Hepatocyte (in vitro differentiated cells): ENCODE data around the gene CD9. TPM values are rescaled to one million over a fixed set of nuclear protein-coding genes. Genes with fewer than 3 reads are reported as not detected.

ENCODE experiments used
- DNase-seq: peaks from one replicate; pipeline ENCODE4 v3.0.0-alpha.2; 2016; ENCODE audit warnings: low spot score
- H2AFZ ChIP-seq: fragments of 200-600 bp; sonication (generic); 2 replicates; pipeline ENCODE4 v1.6.0; 2016; ENCODE audit warnings: antibody characterized with exemption, mild to moderate bottlenecking
- H3K27ac ChIP-seq: fragments of 200-600 bp; sonication (generic); 2 replicates; pipeline ENCODE4 v1.5.1; 2016; ENCODE audit warnings: mild to moderate bottlenecking
- H3K27me3 ChIP-seq: fragments of 200-600 bp; sonication (generic); 2 replicates; pipeline ENCODE4 v1.6.1; 2016
- H3K36me3 ChIP-seq: fragments of 200-600 bp; sonication (generic); replicated peaks from 2 replicates; pipeline ENCODE4 v1.5.1; 2016; ENCODE audit warnings: low read depth; ENCODE audit not compliant: insufficient read depth
- H3K4me1 ChIP-seq: fragments of 200-600 bp; sonication (generic); 2 replicates; pipeline ENCODE4 v1.5.1; 2016; ENCODE audit warnings: mild to moderate bottlenecking, moderate library complexity; ENCODE audit not compliant: insufficient read depth
- H3K4me2 ChIP-seq: fragments of 200-600 bp; sonication (generic); 2 replicates; pipeline ENCODE4 v1.6.0; 2016
- H3K4me3 ChIP-seq: fragments of 200-600 bp; sonication (generic); 2 replicates; pipeline ENCODE4 v1.5.1; 2016; ENCODE audit warnings: mild to moderate bottlenecking
- H3K79me2 ChIP-seq: fragments of 200-600 bp; sonication (generic); 2 replicates; pipeline ENCODE4 v1.6.0; 2017; ENCODE audit warnings: mild to moderate bottlenecking
- H3K9me2 ChIP-seq: fragments of 200-600 bp; sonication (generic); replicated peaks from 2 replicates; pipeline ENCODE4 v1.6.0; 2017; ENCODE audit warnings: mild to moderate bottlenecking; ENCODE audit not compliant: insufficient read depth
- H3K9me3 ChIP-seq: fragments of 200-600 bp; sonication (generic); 2 replicates; pipeline ENCODE4 v1.5.1; 2016; ENCODE audit warnings: low read depth, mild to moderate bottlenecking
- H4K20me1 ChIP-seq: fragments of 200-600 bp; sonication (generic); 2 replicates; pipeline ENCODE4 v1.6.0; 2016; ENCODE audit warnings: mild to moderate bottlenecking; ENCODE audit not compliant: insufficient read depth, poor library complexity, severe bottlenecking
- CTCF ChIP-seq: fragments of 200-600 bp; sonication (generic); IDR thresholded peaks from 2 replicates; pipeline ENCODE4 v1.5.1; 2016; ENCODE audit warnings: antibody characterized with exemption, mild to moderate bottlenecking; ENCODE audit not compliant: poor library complexity
- EZH2 ChIP-seq: fragments of 200-600 bp; sonication (generic); IDR thresholded peaks from 2 replicates; pipeline ENCODE4 v1.6.1; 2016; ENCODE audit warnings: antibody characterized with exemption, mild to moderate bottlenecking, borderline replicate concordance
- EZH2phosphoT487 ChIP-seq: fragments of 200-600 bp; sonication (generic); IDR thresholded peaks from one replicate; pipeline ENCODE4 v1.6.1; 2018; ENCODE audit warnings: antibody characterized with exemption, mild to moderate bottlenecking, low read depth, moderate library complexity; ENCODE audit not compliant: unreplicated experiment, severe bottlenecking
- WGBS: methylation state at CpG from one replicate; pipeline ENCODE4 v1.1.6; 2016; ENCODE audit warnings: low lambda C conversion rate; ENCODE audit errors: missing lambda C conversion rate; 5-methylcytosine and 5-hydroxymethylcytosine counted together
- polyA plus RNA-seq: library from polyadenylated mRNA; unstranded; fragments of >200 nt; fragmentation: Nextera tagmentation; extraction: Ambion mirVana; gene quantifications from 2 replicates; pipeline ENCODE4 v1.2.1, GENCODE V29; 2016
- total RNA-seq: library from RNA; depleted of rRNA; stranded (reverse); fragments of >200 nt; gene quantifications from 2 replicates; pipeline ENCODE4 v1.2.3, GENCODE V29; 2014

CD9 gene
- total and polyA plus RNA-seq, 2 experiments from 2014 or later, result 117 to 188 TPM

GRCh38 chr12:6271281-6271680 is 71.1 kb downstream of the CD9 start:
- H4K20me1 ChIP-seq, result no peaks in the 10 kb centered on the region

GRCh38 chr12:6272300-6273204 is 72.4 kb downstream of the CD9 start:
- Histone ChIP-seq H4K20me1 (no peaks in the 10 kb centered on the region), H3K79me2 (no peaks in the 10 kb centered on the region), H3K9me2 (no peaks in the 10 kb centered on the region), H3K9me3 (no peaks in the 10 kb centered on the region), H2AFZ (no peak overlapping the region), H3K4me2 (no peak overlapping the region), H3K4me1 (peaks cover 14% of the 10 kb centered on the region), H3K27ac (peak overlapping the region; percentile 67), H3K27me3 (no peaks in the 10 kb centered on the region), H3K4me3 (no peak overlapping the region), H3K36me3 (no peaks in the 10 kb centered on the region)
- WGBS, result 51% methylated on average over 12 of the region's 12 CpGs
- peak; percentile 77 for DNase-seq
- TF ChIP-seq EZH2phosphoT487 (no peak), CTCF (no peak), EZH2 (no peak)

More at GRCh38 chr12:6271281-6271680, 71.1 kb downstream of the CD9 start:
- Histone ChIP-seq H3K9me2 (no peaks in the 10 kb centered on the region), H2AFZ (no peak overlapping the region), H3K4me2 (no peak overlapping the region), H3K36me3 (no peaks in the 10 kb centered on the region), H3K27ac (no peak overlapping the region), H3K4me3 (no peak overlapping the region), H3K79me2 (no peaks in the 10 kb centered on the region), H3K4me1 (peaks cover 14% of the 10 kb centered on the region), H3K9me3 (no peaks in the 10 kb centered on the region), H3K27me3 (no peaks in the 10 kb centered on the region)
- WGBS, result 90% methylated on average over 8 of the region's 8 CpGs
- no peak for DNase-seq
- no peak for TF ChIP-seq EZH2phosphoT487
- no peak for TF ChIP-seq EZH2
- TF ChIP-seq CTCF, result no peak

- Histone ChIP-seq H3K36me3 (no peaks in the 10 kb centered on the region), H3K79me2 (no peaks in the 10 kb centered on the region), H4K20me1 (no peaks in the 10 kb centered on the region), H3K4me1 (peaks cover 17% of the 10 kb centered on the region), H3K4me2 (no peak overlapping the region), H3K27me3 (no peaks in the 10 kb centered on the region), H3K4me3 (no peak overlapping the region), H3K27ac (peak overlapping the region; percentile 67), H3K9me2 (no peaks in the 10 kb centered on the region), H3K9me3 (no peaks in the 10 kb centered on the region), H2AFZ (no peak overlapping the region)
- TF ChIP-seq CTCF (no peak), EZH2 (no peak), EZH2phosphoT487 (no peak)
- 56% methylated on average over 4 of the region's 4 CpGs for WGBS
- DNase-seq, result no peak
Measured at GRCh38 chr12:6273205-6273540, 73.0 kb downstream of the CD9 start.
